Sigmoid colon (tissue), 7 donors: ENCODE results near the gene KCNAB1. TPM values are rescaled to one million over a fixed set of nuclear protein-coding genes. Genes with fewer than 3 reads are reported as not detected.

Experiments used
- DNase-seq: peaks from one replicate; pipeline ENCODE4 v3.0.0-alpha.2; 2019
- H3K27ac ChIP-seq, 4 donors: fragments of 200-600 bp; sonication (generic); one replicate each; pipeline ENCODE4 v1.5.1; 2016 to 2019; ENCODE audit warnings: mild to moderate bottlenecking in 1 of 4
- H3K27me3 ChIP-seq, 3 donors: fragments of 200-600 bp; sonication (generic); one replicate each; pipeline ENCODE4 v1.5.1; 2019; ENCODE audit warnings: mild to moderate bottlenecking in 1 of 3
- H3K36me3 ChIP-seq, 4 donors: fragments of 200-600 bp; sonication (generic); one replicate each; pipeline ENCODE4 v1.5.1; 2016 to 2019
- H3K4me1 ChIP-seq, 4 donors: fragments of 200-600 bp; sonication (generic); one replicate each; pipeline ENCODE4 v1.5.1; 2017 to 2019
- H3K4me3 ChIP-seq, 4 donors: fragments of 200-600 bp; sonication (generic); one replicate each; pipeline ENCODE4 v1.5.1; 2017 to 2019; ENCODE audit warnings: mild to moderate bottlenecking in 2 of 4, moderate library complexity in 1 of 4
- H3K9me3 ChIP-seq, 4 donors: fragments of 200-600 bp in 3 of 4; sonication (generic) in 3 of 4; one replicate each; pipeline versions ENCODE4 v1.5.1 to v1.6.1; 2013 to 2019
- EP300 ChIP-seq, 4 donors: sonication (generic); formaldehyde crosslinking; IDR thresholded peaks; one replicate each; pipeline ENCODE4 v1.6.1; 2017; ENCODE audit warnings: antibody characterized with exemption in 4 of 4
- POLR2A ChIP-seq, 2 donors: fragments of 450-650 bp; IDR thresholded peaks; one replicate each; pipeline ENCODE4 v1.6.1; 2016; ENCODE audit warnings: antibody characterized with exemption in 2 of 2, mild to moderate bottlenecking in 2 of 2, moderate library complexity in 2 of 2
- POLR2AphosphoS5 ChIP-seq, 4 donors: sonication (generic); formaldehyde crosslinking; IDR thresholded peaks; one replicate each; pipeline ENCODE4 v1.6.1; 2017; ENCODE audit warnings: antibody characterized with exemption in 4 of 4
- WGBS, 2 donors: extraction: QIAGEN DNeasy Blood & Tissue Kit; methylation state at CpG; one replicate each; pipeline ENCODE4 v1.1.7; 2013; 5-methylcytosine and 5-hydroxymethylcytosine counted together
- intact Hi-C: fragments of 100-400 bp; cut with DNase I; formaldehyde crosslinking; loops from one replicate; pipeline ENCODE4 v1.15.1; 2023
- polyA plus RNA-seq, 3 donors: library from polyadenylated mRNA; stranded (reverse); fragments of 200-250 nt; gene quantifications; one replicate each; pipeline ENCODE4 v1.2.3, GENCODE V29; 2013
- total RNA-seq, 4 donors: library from RNA; depleted of rRNA; stranded (reverse); fragments of >200 nt; gene quantifications; one replicate each; pipeline ENCODE4 v1.1.0, GENCODE V29; 2016
- TF ChIP-seq, protein P1 (sequence below), 4 experiments: fragments of 450-650 bp in 3 of 4; fragments of 200-600 bp in 1 of 4; IDR thresholded peaks; one replicate each; pipeline ENCODE4 v1.5.1; 2016 to 2019; ENCODE audit warnings: antibody characterized with exemption in 4 of 4, mild to moderate bottlenecking in 3 of 4, moderate library complexity in 2 of 4
- donor health status: healthy with polysubstance abuse.
- donor health status: Bipolar disorder and iron deficiency.
- donor health status: healthy.

The KCNAB1 gene
- total and polyA plus RNA-seq, 7 donors = 1.2 to 5.0 (median 4.3) TPM; not detected in 2

DNA sequence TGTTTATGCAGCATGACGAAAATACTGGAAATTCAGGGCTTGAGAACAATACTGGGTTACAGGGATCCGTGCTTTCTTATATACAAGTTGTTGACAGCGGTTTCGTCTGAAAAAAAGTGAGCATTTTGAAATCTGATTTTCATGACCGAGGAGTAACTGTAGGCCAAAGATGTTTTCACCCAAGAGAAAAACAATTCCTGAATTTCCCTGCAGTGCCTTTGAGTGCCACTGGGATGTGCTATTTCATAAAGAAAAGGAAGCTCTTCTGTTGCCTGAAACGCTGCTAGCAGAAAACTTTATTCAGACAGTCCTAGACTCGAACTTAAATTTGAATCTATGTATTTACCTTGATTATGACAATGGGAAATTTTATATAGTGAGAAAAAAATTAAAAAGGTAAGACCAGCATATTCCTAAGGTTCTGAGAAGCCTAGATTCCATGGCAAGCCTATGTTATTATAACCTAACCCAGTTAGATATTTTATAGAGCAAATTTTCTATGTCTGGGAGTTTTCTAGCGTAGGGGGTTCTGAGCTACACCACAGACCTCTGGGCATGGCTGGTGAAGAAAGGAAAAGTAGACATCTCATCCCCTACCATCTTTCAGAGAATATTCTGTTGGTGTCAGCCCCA is 30.2 kb downstream of the KCNAB1 start:
- intact Hi-C loops = loop anchor here (2.0 to 5.0 kb wide), 3 partner anchors 388 to 987 kb away; partner anchors contain the start of gene TIPARP
- Histone ChIP-seq H3K27me3 (no peaks in the 10 kb centered on the region), H3K36me3 (no peaks in the 10 kb centered on the region), H3K9me3 (no peaks in the 10 kb centered on the region), H3K4me3 (no peak overlapping the region), H3K27ac (peak overlapping the region; percentile 6 to 71 (median 62)), H3K4me1 (peaks cover 0 to 56% (median 42%) of the 10 kb centered on the region in 4 donors)
- WGBS, 2 donors = 24 to 29% methylated on average over 8 of the region's 8 CpGs
- DNase-seq = peak; percentile 71
- TF ChIP-seq, protein P1, sequence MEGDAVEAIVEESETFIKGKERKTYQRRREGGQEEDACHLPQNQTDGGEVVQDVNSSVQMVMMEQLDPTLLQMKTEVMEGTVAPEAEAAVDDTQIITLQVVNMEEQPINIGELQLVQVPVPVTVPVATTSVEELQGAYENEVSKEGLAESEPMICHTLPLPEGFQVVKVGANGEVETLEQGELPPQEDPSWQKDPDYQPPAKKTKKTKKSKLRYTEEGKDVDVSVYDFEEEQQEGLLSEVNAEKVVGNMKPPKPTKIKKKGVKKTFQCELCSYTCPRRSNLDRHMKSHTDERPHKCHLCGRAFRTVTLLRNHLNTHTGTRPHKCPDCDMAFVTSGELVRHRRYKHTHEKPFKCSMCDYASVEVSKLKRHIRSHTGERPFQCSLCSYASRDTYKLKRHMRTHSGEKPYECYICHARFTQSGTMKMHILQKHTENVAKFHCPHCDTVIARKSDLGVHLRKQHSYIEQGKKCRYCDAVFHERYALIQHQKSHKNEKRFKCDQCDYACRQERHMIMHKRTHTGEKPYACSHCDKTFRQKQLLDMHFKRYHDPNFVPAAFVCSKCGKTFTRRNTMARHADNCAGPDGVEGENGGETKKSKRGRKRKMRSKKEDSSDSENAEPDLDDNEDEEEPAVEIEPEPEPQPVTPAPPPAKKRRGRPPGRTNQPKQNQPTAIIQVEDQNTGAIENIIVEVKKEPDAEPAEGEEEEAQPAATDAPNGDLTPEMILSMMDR (IDR thresholded peaks at IDR 0.05) = peak; percentile 83 to 92 (median 87)
- TF ChIP-seq EP300 (IDR thresholded peaks at IDR 0.05) (no peak), POLR2AphosphoS5 (IDR thresholded peaks at IDR 0.05) (peak in 1 of 4 donors; percentile 18), POLR2A (IDR thresholded peaks at IDR 0.05) (no peak)

DNA sequence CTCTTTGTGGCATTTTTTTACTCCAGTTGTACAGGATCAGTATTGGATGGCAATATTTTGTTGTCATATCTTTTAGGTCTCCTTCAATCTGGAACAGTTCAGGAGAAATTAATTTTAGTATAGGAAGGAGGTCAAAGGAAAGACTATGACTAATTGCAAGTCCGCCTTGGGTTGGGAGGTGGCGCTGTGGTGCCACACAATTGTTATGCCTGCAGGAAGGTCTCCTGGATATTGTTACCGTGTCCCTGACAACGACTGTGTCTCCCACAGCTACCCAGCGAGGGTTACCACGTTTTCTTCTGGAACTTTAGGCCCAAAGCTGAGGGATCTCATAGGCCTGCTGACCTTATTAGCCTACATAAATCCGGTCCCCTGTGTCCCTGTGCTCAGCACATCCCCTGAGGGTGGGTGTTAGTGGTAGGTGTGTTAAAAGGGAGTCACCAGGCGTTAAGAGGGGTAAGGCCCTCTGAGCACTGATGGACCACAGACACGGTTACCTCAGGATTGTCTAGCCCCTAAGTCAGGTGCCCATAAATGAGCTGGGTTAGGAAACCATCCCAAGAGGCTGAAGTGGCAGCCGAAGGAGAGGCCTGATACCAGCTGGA is 31.5 kb downstream of the KCNAB1 start:
- H3K27ac ChIP-seq = peak overlapping the region in 3 of 4 donors; percentile 7 to 65 (median 54)
- intact Hi-C loops = loop anchor here (1.0 to 5.0 kb wide), 4 partner anchors 357 to 985 kb away; partner anchors contain the start of gene TIPARP
- H3K4me3 ChIP-seq = no peak overlapping the region
- DNase-seq = peak; percentile 85
- H3K27me3 ChIP-seq = no peaks in the 10 kb centered on the region
- no peaks in the 10 kb centered on the region for H3K9me3 ChIP-seq
- TF ChIP-seq POLR2A (IDR thresholded peaks at IDR 0.05) (no peak), EP300 (IDR thresholded peaks at IDR 0.05) (no peak), POLR2AphosphoS5 (IDR thresholded peaks at IDR 0.05) (peak in 3 of 4 donors; percentile 41 to 68 (median 44))
- TF ChIP-seq, protein P1 (IDR thresholded peaks at IDR 0.05) = peak; percentile 48 to 64 (median 58)
- peaks cover 0 to 44% (median 38%) of the 10 kb centered on the region in 4 donors for H3K4me1 ChIP-seq
- 34 to 43% methylated on average over 10 of the region's 10 CpGs for WGBS, 2 donors
- no peaks in the 10 kb centered on the region for H3K36me3 ChIP-seq

DNA sequence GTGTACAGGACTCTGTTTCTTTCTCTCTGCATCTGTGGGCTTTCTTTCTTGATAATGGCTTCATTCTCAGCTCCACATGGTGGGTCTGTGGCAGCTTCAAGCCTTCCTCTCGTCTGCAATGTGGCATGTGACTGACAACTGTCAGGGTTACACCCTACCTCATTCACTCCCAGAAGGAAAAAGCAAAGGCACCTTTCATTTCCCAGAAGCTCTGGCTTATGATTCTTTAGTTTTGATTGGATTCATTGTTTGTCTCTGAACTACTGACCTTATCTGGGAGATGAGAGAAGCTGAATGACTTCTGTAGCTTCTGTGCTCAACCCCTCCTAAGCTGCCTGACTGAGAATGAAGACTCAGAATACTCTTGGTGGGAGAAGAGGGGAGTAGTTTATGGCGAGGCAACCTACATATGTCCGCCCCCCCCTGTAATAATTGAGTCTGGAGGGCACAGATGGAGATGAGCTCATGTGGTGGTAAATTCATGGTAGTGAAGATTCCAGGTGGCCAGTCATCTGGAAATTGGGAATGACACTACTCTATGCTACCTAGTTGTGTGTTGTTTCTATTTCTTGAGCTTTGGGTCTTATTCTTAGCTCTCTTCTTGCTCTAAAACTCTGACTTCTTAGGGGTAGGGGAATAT is 38.4 kb downstream of the KCNAB1 start:
- H3K27me3 ChIP-seq = no peaks in the 10 kb centered on the region
- H3K4me3 ChIP-seq = no peak overlapping the region
- WGBS, 2 donors = 65 to 88% methylated on average over 3 of the region's 3 CpGs
- H3K27ac ChIP-seq = no peak overlapping the region
- no peaks in the 10 kb centered on the region for H3K4me1 ChIP-seq
- TF ChIP-seq, protein P1 (IDR thresholded peaks at IDR 0.05) = no peak
- TF ChIP-seq EP300 (IDR thresholded peaks at IDR 0.05) = no peak
- no peak for TF ChIP-seq POLR2A (IDR thresholded peaks at IDR 0.05)
- TF ChIP-seq POLR2AphosphoS5 (IDR thresholded peaks at IDR 0.05) = no peak
- H3K36me3 ChIP-seq = no peaks in the 10 kb centered on the region
- intact Hi-C loops = no loop called here
- no peaks in the 10 kb centered on the region for H3K9me3 ChIP-seq
- DNase-seq = no peak

DNA sequence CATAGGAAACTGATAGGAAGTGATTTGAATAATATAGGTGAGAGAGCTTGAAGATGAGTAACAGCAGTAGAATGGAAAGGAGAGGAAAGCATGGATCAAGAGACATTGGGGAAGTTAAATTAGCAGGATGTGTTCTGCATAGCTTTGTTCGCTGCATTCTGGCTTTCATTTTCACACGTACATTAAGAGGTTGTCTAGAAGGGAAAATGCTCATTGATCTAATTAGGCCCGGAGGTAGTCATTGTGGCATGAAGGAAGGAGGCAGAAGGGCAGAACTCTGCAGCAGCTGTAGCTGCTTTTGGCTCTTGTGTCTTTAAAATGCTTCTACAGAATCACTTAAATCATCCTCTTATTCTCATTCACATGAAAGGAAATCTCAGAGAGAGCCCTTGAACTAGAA is 40.3 kb downstream of the KCNAB1 start:
- no peaks in the 10 kb centered on the region for H3K27me3 ChIP-seq
- H3K4me3 ChIP-seq = no peak overlapping the region
- H3K36me3 ChIP-seq = no peaks in the 10 kb centered on the region
- intact Hi-C loops = no loop called here
- 15 to 26% methylated on average over 3 of the region's 3 CpGs for WGBS, 2 donors
- no peak for DNase-seq
- H3K4me1 ChIP-seq = no peaks in the 10 kb centered on the region
- H3K27ac ChIP-seq = no peak overlapping the region
- no peaks in the 10 kb centered on the region for H3K9me3 ChIP-seq
- TF ChIP-seq EP300 (IDR thresholded peaks at IDR 0.05) = no peak
- TF ChIP-seq, protein P1 (IDR thresholded peaks at IDR 0.05) = no peak
- no peak for TF ChIP-seq POLR2A (IDR thresholded peaks at IDR 0.05)
- TF ChIP-seq POLR2AphosphoS5 (IDR thresholded peaks at IDR 0.05) = no peak
